Astrocyte (in vitro differentiated cells and primary cell): ENCODE measurements around the gene RNF212. TPM values are rescaled to one million over a fixed set of nuclear protein-coding genes. Genes with fewer than 3 reads are reported as not detected.

ENCODE experiments used
- DNase-seq: peaks from one replicate; pipeline ENCODE4 v3.0.0-alpha.2; 2010; ENCODE audit warnings: low read depth
- FAIRE-seq: peaks from 2 replicates; lab custom pipeline; 2011; peaks lifted over from hg19 to GRCh38; lab: Jason Lieb, UNC
- H2AFZ ChIP-seq: 2 replicates; pipeline ENCODE4 v1.6.0; 2012; ENCODE audit warnings: low read depth, low read length, inconsistent platforms
- H3K27ac ChIP-seq: 2 replicates; pipeline ENCODE4 v1.5.1; 2011; ENCODE audit warnings: low read depth, low read length, inconsistent platforms
- H3K27me3 ChIP-seq: 2 replicates; pipeline ENCODE4 v1.6.0; 2011; ENCODE audit warnings: low read length, inconsistent platforms; ENCODE audit not compliant: insufficient read depth
- H3K36me3 ChIP-seq: 2 replicates; pipeline ENCODE4 v1.5.1; 2011; ENCODE audit warnings: low read length, inconsistent platforms; ENCODE audit not compliant: insufficient read depth
- H3K4me1 ChIP-seq: 2 replicates; pipeline ENCODE4 v1.5.1; 2011; ENCODE audit warnings: low read length, inconsistent platforms; ENCODE audit not compliant: insufficient read depth
- H3K4me2 ChIP-seq: 2 replicates; pipeline ENCODE4 v1.6.0; 2012; ENCODE audit warnings: low read length, inconsistent platforms
- H3K4me3 ChIP-seq: 2 replicates; pipeline ENCODE4 v1.5.1; 2011; ENCODE audit warnings: low read depth, mild to moderate bottlenecking, low read length, inconsistent platforms; ENCODE audit not compliant: insufficient read depth
- H3K79me2 ChIP-seq: 2 replicates; pipeline ENCODE4 v1.6.0; 2012; ENCODE audit warnings: mild to moderate bottlenecking, low read length, inconsistent platforms; ENCODE audit not compliant: insufficient read depth
- H3K9ac ChIP-seq: 2 replicates; pipeline ENCODE4 v1.6.0; 2012; ENCODE audit warnings: mild to moderate bottlenecking, low read length, inconsistent platforms
- H3K9me3 ChIP-seq: 2 replicates; pipeline ENCODE4 v1.5.1; 2012; ENCODE audit warnings: low read depth, mild to moderate bottlenecking, low read length, inconsistent platforms; ENCODE audit not compliant: insufficient read depth
- H4K20me1 ChIP-seq: 2 replicates; pipeline ENCODE4 v1.6.0; 2012; ENCODE audit warnings: low read length, inconsistent platforms; ENCODE audit not compliant: insufficient read depth
- H3K27ac Mint-ChIP-seq: one replicate; pipeline ENCODE4 v1.8.0; 2021; ENCODE audit warnings: mild to moderate bottlenecking, mixed read lengths; ENCODE audit not compliant: unreplicated experiment
- H3K27me3 Mint-ChIP-seq: one replicate; pipeline ENCODE4 v1.8.0; 2021; ENCODE audit warnings: low read depth, mixed read lengths; ENCODE audit not compliant: unreplicated experiment
- H3K36me3 Mint-ChIP-seq: one replicate; pipeline ENCODE4 v1.8.0; 2021; ENCODE audit warnings: low read depth, mixed read lengths; ENCODE audit not compliant: unreplicated experiment
- H3K4me1 Mint-ChIP-seq: one replicate; pipeline ENCODE4 v1.8.0; 2021; ENCODE audit warnings: low read depth, mixed read lengths; ENCODE audit not compliant: unreplicated experiment
- H3K4me3 Mint-ChIP-seq: one replicate; pipeline ENCODE4 v1.8.0; 2021; ENCODE audit warnings: mild to moderate bottlenecking, moderate library complexity, mixed read lengths; ENCODE audit not compliant: unreplicated experiment
- H3K9me3 Mint-ChIP-seq: one replicate; pipeline ENCODE4 v1.8.0; 2021; ENCODE audit warnings: mild to moderate bottlenecking, mixed read lengths; ENCODE audit not compliant: unreplicated experiment
- EZH2 ChIP-seq: IDR thresholded peaks from 2 replicates; pipeline ENCODE4 v1.6.1; 2012; ENCODE audit warnings: mild to moderate bottlenecking, low read length, inconsistent platforms; ENCODE audit not compliant: insufficient read depth
- total RNA-seq: library from RNA; stranded (reverse); gene quantifications from 2 replicates; pipeline ENCODE4 v1.2.1, GENCODE V29; 2021
- TF ChIP-seq, protein P1 (sequence below): IDR thresholded peaks from 2 replicates; pipeline ENCODE4 v1.5.1; 2011; ENCODE audit warnings: low read depth, mild to moderate bottlenecking, inconsistent platforms, low read length, moderate library complexity; ENCODE audit not compliant: insufficient read depth

RNF212 gene
- total RNA-seq, 1 donor from 2014 or later = 2.2 TPM

DNA sequence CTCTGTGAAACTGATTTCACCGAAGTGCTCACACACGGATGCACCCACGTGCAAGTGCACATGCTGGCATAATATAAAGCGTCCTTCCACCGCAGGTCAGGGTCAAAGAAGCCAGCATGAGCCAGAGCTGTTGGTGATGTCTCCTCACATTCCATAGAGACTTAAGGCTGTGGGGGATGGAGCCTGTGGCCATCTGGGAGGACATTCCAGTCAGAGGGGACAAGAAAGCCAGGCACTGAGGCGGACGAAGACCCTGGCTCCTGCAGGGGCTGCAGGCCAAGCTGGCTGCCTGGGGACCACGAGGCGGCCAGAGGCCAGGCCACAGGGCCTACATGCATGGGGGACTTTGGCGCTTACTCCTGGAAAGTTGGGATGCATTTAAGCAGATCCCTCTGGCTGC lies 7.7 kb downstream of the RNF212 start:
- no peak overlapping the region for H3K4me3 ChIP-seq
- peaks cover 2% of the 10 kb centered on the region for H3K27me3 ChIP-seq
- H3K36me3 ChIP-seq = no peaks in the 10 kb centered on the region
- no peak for TF ChIP-seq EZH2
- TF ChIP-seq, protein P1, sequence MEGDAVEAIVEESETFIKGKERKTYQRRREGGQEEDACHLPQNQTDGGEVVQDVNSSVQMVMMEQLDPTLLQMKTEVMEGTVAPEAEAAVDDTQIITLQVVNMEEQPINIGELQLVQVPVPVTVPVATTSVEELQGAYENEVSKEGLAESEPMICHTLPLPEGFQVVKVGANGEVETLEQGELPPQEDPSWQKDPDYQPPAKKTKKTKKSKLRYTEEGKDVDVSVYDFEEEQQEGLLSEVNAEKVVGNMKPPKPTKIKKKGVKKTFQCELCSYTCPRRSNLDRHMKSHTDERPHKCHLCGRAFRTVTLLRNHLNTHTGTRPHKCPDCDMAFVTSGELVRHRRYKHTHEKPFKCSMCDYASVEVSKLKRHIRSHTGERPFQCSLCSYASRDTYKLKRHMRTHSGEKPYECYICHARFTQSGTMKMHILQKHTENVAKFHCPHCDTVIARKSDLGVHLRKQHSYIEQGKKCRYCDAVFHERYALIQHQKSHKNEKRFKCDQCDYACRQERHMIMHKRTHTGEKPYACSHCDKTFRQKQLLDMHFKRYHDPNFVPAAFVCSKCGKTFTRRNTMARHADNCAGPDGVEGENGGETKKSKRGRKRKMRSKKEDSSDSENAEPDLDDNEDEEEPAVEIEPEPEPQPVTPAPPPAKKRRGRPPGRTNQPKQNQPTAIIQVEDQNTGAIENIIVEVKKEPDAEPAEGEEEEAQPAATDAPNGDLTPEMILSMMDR = no peak
- Mint-ChIP-seq H3K27ac (peak overlapping the region; percentile 50), H3K36me3 (peaks cover 2% of the 10 kb centered on the region), H3K27me3 (peaks cover 8% of the 10 kb centered on the region), H3K4me1 (peaks cover 20% of the 10 kb centered on the region), H3K9me3 (no peaks in the 10 kb centered on the region), H3K4me3 (no peak overlapping the region)
- H4K20me1 ChIP-seq = no peaks in the 10 kb centered on the region
- DNase-seq (no peak), FAIRE-seq (no peak)
- H3K4me1 ChIP-seq = no peaks in the 10 kb centered on the region
- no peaks in the 10 kb centered on the region for H3K79me2 ChIP-seq
- no peak overlapping the region for H3K4me2 ChIP-seq
- no peak overlapping the region for H2AFZ ChIP-seq
- H3K27ac ChIP-seq = no peak overlapping the region
- no peaks in the 10 kb centered on the region for H3K9me3 ChIP-seq
- no peak overlapping the region for H3K9ac ChIP-seq

DNA sequence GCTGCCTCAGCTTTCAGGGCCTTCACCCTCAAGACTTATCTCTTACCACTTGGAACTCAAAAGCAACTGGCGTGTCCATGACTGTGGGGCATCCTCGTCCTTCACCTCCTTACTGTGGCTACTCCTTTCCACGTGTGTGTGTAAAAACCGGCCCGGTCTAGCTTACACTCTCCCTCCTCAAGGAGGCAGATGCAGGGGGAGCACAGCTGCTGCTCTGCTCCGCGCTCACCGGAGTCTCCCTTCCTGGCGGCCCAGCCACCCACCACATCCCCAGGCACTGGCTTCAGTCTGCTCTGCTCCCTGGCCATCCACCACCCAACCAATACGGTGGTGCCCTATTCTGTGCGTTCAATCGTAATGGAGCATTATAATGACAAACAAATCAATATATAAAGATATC lies 8.3 kb downstream of the RNF212 start:
- H3K36me3 ChIP-seq = no peaks in the 10 kb centered on the region
- TF ChIP-seq EZH2 = no peak
- TF ChIP-seq, protein P1 = no peak
- DNase-seq (no peak), FAIRE-seq (no peak)
- Mint-ChIP-seq H3K9me3 (no peaks in the 10 kb centered on the region), H3K4me1 (peaks cover 16% of the 10 kb centered on the region), H3K27ac (peak overlapping the region; percentile 20), H3K27me3 (peaks cover 5% of the 10 kb centered on the region), H3K36me3 (peaks cover 2% of the 10 kb centered on the region), H3K4me3 (no peak overlapping the region)
- no peak overlapping the region for H3K4me2 ChIP-seq
- H3K9me3 ChIP-seq = no peaks in the 10 kb centered on the region
- no peaks in the 10 kb centered on the region for H3K4me1 ChIP-seq
- H2AFZ ChIP-seq = no peak overlapping the region
- H3K27ac ChIP-seq = no peak overlapping the region
- H4K20me1 ChIP-seq = no peaks in the 10 kb centered on the region
- no peak overlapping the region for H3K9ac ChIP-seq
- peaks cover 2% of the 10 kb centered on the region for H3K27me3 ChIP-seq
- no peaks in the 10 kb centered on the region for H3K79me2 ChIP-seq
- H3K4me3 ChIP-seq = no peak overlapping the region

DNA sequence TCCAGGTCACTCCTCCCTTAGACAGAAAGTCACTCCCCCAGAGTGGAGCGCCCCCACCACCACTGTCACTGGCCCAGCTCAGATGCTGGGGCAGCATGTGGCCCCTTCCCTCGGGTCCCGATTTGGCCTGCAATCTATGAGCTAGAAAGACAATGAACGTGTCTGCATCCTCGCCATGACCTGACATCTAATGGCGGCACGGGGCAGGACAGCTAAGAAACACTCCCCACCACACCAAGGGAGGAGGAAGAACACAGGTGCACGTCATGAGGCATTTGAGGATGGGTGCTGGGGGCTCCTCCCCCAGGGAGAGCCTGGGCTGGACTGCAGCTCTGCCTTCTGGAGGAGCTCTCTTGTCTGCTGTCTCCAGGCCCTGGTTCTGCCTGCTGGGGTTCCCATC lies 8.7 kb downstream of the RNF212 start:
- no peak for TF ChIP-seq EZH2
- TF ChIP-seq, protein P1 = no peak
- Mint-ChIP-seq H3K27ac (peak overlapping the region; percentile 20), H3K4me3 (no peak overlapping the region), H3K4me1 (peaks cover 12% of the 10 kb centered on the region), H3K9me3 (no peaks in the 10 kb centered on the region), H3K36me3 (peaks cover 2% of the 10 kb centered on the region), H3K27me3 (peaks cover 6% of the 10 kb centered on the region)
- Histone ChIP-seq H3K4me2 (no peak overlapping the region), H3K4me3 (no peak overlapping the region), H3K9me3 (no peaks in the 10 kb centered on the region), H3K4me1 (no peaks in the 10 kb centered on the region), H2AFZ (no peak overlapping the region), H3K27me3 (peaks cover 2% of the 10 kb centered on the region), H3K27ac (no peak overlapping the region), H3K36me3 (no peaks in the 10 kb centered on the region), H4K20me1 (no peaks in the 10 kb centered on the region), H3K9ac (no peak overlapping the region), H3K79me2 (no peaks in the 10 kb centered on the region)
- no peak for FAIRE-seq
- no peak for DNase-seq
